GM19324 (cell line): ENCODE measurements around the gene AQP5.

Experiments
- ATAC-seq: cut with Tn5 transposase; IDR thresholded peaks from one replicate; pipeline ENCODE4 v1.9.1; 2021; ENCODE audit warnings: mild to moderate bottlenecking, moderate library complexity; ENCODE audit not compliant: unreplicated experiment, low FRiP score

The AQP5 gene

DNA sequence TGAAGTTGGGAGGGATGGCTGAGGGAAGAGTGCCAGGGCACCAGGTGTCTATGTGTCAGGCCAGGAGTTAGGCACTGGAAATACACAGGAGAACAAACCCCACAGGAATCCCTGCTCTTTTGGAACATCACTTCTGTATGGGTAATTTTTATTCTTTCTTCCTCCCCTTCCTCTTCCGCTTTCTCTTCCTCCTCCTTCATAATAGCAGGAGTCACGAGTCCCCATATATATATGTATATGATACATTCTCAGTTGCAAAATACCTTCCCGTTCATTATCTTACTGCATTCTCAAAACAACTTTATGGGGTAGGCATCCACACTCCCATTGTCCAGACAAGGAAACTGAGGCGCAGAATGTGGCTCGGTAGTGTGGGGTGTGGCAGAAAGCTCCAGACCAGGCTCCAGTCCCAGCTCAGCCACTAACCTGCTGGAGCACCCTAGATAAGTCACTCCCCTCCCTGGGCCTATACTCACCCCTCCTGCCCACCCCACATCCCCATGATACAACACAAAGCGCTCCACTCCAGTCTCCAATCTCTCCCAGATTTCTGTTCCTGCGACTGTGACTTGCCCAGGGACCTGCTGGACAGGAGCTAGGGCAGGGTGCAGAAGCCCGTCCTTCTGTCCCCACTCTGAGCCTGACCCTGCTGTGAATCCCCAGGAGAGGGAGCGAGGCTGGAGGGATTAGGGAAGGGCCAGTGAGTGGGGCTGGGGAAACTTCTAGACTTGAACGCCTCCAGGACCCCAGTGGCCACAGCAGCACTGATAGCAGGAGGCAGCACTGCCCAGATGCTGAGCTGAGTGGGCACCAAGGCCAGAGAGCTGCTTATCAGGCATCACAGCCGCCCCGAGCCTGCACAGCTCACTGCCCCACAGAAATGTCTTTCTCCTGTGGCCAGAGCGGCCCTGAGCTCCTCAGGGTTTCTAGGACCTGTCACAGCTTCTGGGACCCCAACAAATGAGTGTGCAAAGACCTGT, 12.5 kb upstream of the AQP5 start:
- no peak for ATAC-seq

DNA sequence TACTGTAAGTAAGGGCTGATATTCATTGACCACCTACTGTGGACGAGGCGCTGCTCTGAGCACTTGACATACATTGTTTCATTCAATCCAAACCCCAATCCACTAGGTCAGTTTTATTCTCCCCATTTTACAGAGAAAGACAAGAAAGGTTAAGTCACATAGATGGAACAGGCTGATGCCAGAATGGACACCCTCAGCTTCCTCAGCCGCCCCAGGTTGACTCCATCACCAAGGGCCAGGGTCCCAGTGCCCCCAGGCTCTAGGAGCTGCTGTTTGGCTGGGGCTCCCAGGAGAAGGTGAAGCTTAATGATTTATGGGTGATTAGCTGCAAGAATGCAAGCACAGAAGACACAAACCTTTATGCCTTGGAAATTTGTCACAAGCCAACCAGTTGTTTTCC, 11.8 kb upstream of the AQP5 start:
- ATAC-seq = no peak

DNA sequence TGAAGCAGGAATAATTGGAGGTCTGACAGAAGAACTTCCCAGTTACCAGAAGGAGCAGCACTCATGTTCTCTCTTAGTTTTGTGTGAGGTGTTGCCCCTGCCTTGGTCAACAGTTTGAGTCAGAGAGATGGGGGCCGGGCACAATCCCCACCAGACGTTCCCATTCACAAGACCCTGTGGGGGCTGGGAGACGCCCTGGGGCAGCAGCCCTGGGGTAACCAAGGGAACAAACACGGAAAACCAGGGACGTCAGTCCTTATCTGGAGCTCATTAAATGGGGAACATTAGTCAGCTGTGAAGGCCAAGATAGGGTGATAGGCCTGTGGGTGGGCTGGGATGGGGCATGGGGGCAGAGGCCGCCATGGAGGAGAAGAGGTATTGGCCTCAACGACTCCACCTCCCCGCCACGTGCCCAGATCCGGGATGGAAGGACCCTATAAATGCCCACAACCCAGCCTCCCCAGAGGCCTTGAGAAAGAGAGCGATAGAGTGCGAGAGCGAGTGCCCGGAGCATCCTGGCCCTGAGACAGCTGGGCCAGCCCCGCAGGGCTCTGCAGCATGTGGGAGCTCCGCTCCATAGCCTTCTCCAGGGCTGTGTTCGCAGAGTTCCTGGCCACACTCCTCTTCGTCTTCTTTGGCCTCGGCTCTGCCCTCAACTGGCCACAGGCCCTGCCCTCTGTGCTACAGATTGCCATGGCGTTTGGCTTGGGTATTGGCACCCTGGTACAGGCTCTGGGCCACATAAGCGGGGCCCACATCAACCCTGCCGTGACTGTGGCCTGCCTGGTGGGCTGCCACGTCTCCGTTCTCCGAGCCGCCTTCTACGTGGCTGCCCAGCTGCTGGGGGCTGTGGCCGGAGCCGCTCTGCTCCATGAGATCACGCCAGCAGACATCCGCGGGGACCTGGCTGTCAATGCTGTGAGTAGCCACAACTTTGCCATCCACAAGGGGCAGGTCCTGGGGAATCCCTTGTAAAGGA, 11.1 kb upstream of the AQP5 start, which contains the start of gene AQP2:
TSS of gene AQP2 (plus strand) at position 465 of the 979 bp plus-strand sequence. CDS start at position 559, 94 bp downstream.
- no peak for ATAC-seq

DNA sequence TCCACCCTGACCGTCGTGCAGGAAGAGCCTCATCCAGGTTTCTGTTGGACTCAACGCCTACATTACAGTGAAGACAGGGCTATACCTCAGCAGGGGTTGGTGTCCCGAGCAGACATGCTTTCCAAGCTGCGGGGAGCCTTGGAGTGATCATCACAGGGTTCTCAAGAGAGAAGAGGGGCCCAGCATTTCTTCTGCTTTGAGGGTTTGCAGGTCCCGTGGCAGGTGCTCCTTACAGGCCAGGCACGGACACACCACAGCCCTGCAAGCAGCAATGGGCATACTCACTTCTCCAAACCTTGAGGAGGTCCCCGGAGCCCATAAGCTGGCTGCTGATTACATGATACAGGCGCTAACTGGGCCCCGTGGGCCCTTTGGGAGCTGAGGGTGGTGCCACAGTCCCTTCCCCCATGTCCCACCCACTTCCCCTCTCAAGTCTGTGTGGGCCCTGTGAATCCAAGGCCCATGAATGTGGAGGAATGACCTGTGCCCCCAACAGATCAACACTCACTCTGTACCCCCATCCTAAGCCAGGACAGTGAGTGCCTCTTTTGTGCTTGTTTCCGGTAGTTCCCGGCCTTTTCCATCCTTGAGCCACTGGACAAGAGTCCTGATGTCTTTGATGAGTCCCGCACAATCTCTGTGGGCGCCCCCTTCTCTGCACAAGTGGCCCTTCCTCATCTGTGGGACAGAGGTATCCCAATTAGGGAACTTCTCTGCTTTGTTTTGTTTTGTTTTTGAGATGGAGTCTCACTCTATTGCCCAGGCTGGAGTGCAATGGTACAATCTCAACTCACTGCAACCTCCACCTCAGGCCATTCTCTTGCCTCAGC, 10.0 kb upstream of the AQP5 start:
- ATAC-seq = no peak

DNA sequence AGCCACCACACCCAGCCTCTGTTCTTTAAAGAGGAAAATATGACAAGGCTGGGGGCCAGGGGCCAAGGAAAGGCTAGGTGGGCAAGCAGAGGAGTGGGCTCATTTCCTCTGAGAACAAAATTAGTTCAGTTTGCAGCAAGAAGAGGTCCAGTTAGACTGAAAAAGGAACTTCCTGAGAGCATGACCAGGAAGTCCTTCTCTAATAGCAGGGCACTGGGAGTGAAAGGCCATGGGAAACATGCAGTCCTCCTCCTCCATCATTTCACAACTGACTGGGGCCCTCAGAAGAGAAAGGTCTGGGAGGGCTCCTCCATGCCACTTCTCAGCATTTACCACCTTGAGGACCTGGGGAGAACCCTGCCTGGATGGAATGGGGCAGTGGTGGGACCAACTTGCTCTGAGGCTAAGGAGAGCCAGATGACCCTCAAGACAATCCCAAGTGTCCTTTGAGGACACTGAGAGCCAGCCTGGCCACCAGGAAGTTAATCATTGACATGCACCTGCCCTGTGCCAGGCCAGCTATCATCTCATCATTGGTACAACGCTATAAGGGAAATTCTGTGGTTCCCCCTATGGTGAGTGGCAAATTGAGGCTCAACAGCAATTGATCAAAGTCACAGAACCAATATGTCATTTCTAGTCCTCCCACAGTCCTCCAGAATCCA, 9.1 kb upstream of the AQP5 start:
- no peak for ATAC-seq

DNA sequence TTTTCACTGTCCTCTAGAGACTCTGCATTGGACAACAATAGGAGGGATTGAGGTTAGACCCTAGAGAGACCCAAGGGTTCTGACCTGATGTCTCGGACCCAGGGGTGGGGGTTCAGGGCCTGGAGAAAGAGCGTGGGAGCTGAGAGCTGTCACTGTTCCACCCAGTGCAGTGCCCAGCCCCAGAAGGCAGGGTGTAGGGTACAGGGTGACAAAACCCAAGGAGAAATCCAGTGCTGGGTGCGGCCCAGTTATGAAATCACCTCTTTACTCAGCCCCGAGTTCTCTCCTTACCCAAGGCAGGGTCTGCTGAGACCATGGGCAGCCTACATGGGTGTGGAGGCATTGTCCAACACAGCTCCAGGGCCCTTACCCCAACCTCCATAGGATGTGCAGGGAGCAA, 8.5 kb upstream of the AQP5 start:
- ATAC-seq = no peak

DNA sequence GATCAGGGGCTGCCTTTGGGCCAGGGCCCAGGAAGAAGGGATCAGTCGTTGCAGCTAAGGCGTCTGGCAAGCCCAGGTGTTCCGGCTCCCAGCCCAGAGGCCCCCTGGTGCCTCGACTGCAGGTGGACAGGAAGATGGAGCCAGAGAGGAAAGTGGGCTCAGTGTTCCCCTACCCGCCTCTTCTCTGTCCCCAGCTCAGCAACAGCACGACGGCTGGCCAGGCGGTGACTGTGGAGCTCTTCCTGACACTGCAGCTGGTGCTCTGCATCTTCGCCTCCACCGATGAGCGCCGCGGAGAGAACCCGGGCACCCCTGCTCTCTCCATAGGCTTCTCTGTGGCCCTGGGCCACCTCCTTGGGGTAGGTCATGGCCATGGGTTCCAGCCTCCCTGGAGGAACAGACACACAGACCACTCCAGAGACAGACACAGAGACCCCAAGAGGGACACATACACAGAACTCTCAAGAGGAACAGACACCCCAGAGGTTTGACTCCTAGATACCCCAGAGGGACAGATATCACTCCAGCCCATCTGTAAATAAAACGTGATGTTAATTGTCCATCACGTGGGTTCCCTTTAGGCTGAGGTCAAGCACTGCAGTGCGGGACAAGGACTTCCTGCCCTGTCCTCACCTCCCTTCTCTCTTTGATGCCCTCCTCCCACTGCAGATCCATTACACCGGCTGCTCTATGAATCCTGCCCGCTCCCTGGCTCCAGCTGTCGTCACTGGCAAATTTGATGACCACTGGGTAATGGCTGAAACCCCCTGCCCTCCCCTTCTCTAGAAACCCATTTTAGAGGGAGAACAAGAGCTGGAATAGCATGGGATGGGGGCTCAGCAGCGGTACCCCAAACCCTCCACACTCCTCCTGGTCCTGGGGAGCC, 7.5 kb upstream of the AQP5 start:
- no peak for ATAC-seq

DNA sequence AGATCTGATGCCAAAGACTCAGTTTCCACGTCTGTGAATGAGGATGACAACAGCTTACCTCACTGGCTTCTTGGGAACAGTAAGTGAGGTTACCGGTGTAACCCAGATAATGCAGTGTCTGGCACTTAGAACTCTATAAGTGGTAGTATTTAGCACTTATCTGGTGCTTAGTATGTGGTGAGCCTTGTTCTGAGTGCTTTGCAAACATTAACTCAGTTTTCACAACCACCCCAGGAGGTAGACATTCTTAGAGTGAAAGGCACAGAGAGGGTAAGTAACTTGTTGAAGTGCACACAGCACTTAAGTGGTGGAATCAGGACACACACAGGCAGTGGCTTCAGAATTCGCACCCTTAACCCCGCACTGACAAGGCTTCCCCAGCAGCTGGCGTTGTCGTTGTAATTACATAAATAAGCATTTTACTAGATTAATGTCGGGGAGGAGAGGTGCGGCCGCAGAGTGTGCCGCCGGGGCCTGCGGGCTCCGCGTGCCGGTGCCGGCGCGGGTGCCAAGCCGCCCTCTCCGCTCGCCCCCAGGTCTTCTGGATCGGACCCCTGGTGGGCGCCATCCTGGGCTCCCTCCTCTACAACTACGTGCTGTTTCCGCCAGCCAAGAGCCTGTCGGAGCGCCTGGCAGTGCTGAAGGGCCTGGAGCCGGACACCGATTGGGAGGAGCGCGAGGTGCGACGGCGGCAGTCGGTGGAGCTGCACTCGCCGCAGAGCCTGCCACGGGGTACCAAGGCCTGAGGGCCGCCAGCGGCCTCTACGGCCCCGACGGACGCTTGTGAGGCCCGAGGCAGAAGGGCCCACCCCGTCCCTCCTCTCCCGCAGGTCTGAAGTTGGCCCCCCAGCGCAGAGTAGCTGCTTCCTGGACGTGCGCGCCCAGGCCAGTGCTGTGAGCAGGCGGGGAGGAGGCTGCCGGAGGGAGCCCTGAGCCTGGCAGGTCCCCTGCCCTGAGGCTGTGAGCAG, 6.5 kb upstream of the AQP5 start:
- no peak for ATAC-seq

DNA sequence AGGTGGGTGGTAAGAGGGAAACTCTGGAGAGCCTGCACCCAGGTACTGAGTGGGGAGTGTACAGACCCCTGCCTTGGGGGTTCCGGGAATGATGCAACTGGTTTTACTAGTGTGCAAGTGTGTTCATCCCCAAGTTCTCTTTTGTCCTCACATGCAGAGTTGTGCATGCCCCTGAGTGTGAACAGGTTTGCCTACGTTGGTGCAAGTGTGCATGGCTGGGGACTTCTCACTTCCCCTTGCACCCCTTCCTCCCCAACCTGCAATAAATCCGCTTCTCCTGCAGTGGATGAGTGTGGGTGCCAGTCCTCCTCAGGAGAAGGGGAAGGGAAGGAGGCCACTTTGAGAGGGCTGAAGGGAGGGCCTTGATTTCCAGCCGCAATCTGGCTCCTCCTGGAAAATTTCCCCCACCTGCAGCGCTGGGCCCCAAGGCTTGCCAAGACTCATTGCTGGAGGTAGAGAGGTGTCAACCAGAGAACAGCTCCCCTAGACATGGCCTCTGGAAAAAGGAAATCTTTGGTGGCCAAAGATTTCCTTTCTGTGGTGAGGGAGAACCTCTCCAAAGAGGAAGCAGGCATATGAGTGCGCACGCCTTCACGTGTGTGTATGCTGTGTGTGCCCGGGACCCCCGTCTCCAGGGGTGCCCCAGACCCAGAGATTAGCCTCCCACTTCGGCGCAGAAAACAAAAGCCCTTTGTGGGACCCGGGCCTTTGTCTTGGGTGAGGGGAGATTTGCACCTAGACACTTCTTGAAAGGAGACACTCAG, 5.6 kb upstream of the AQP5 start:
- ATAC-seq = no peak

DNA sequence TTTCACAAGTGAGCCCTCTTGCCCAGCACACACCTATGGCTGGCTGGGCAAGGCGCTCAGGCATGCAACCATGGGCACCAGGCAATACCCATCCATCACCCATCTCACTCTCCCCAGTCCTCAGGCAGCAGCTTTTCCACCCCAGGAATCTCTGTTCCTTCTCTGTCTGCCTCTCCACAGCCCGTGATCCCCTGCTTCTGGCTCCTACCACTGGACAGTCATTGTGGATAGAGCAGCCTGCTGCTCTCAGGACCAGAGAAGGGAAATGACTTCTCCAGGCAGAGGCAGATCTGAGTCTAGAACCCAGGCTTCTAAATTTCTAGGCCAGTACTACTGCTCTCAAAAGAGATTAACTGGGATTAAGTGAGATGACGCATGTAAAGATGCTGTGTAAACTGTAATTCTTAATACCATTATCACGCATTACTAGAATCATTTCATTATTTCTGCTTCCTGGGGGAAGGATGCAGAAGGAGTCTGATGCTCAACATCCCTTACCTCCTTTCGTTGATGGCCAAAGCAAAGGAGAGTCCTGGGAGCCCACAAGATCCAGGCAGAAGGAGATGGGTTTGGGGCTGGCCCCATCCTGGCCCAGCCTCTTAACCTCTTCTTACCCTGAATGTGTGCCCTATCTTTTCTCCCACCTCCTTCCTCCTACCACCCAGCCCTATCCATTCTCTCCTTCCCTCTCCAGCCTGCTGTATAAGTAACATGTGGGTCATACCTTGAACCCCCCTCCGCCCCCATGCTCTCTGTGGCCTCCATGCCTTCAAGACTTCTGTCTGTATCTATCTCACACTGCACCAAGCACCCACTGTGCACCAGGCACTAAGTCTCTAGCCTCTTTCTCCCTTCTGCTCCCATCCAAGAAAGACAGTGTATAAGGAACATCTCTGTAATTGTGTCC, 4.8 kb upstream of the AQP5 start:
- no peak for ATAC-seq

DNA sequence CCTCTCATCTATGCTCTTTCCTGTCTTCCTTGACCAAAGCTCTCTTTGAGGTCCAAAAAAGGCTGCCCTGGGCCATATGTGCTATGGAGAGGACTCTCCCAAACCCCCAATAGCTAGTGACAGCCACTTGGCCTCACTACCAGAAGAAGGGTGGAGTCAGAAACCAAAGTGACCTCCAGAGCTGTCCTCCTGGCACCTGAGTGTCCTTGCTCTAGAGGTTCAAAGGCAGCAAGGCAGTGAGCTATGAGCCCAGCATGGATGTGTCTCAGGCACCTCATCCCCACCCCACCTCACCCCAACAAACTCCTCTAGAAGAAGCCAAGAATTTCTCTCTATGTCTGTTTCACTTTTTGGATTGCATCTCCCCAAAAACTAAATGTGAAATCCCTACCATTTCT, 4.1 kb upstream of the AQP5 start:
- no peak for ATAC-seq

DNA sequence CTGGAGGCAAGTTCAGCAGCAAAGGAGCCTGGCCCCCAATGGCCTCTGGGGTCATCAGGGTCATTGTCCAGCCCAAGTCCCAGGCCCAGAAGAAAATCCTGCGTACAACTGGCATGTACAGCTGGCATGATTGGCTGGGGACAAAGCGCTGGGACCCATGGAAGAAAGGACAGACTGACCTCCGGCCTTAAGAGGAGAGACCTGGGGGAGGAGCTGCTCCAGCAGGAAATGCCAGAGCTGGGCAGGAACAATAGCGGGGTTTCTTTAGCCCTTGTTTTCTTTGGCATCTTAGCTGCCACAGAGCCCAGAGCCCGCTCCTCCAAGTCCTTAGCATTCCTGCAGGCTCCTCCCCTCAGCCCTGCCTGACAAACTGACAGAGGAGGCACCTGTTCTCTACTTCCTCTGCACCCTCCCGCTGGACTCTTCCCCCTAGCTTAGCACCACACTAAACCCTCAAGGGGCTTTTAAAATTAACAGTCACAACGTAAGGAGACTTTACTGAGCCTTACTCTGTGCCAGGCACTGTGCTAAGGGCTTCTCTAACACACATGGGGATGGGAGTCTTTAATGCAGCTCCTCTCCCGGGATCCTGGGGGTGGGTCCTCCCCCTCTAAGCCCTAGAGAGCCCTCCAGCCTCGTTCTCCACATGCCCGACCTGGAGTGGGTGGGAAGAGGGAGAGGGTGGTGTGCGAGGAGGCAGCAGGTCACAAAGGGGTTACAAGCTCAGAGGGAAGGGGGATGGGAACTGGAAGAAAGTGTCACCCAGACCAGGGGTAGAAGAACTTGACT, 1.8 kb upstream of the AQP5 start:
- ATAC-seq = no peak

DNA sequence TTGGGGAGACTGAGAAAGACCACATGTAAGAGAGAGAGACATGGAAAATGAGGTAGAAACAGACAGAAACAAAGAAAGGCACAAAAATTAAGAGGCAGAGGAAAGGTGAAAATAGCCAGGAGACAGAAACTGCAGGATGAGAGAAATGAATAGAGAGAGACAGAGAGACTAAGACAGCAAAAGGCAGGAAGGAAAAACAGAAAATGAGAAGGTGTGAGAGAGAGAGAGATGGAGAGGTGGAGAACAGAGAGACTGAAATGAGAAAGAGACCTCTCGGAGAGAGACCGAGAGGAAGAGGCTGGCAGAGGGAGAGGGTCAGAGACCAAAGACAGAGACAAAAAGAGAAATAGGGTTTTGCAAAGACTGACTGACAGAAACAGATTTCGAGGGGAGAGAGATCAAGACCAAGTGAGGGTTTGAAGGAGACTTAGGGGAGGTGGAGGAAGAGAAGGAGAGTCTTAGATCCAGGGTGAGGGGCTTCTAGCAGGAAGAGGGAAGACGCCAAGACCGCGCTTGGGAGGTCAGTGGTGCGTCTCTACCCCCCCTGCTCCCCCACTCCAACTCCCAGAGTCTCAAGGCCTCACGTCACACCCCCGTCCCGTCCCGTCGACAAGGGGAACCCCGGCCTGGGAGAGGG, 1.1 kb upstream of the AQP5 start:
- ATAC-seq = no peak

DNA sequence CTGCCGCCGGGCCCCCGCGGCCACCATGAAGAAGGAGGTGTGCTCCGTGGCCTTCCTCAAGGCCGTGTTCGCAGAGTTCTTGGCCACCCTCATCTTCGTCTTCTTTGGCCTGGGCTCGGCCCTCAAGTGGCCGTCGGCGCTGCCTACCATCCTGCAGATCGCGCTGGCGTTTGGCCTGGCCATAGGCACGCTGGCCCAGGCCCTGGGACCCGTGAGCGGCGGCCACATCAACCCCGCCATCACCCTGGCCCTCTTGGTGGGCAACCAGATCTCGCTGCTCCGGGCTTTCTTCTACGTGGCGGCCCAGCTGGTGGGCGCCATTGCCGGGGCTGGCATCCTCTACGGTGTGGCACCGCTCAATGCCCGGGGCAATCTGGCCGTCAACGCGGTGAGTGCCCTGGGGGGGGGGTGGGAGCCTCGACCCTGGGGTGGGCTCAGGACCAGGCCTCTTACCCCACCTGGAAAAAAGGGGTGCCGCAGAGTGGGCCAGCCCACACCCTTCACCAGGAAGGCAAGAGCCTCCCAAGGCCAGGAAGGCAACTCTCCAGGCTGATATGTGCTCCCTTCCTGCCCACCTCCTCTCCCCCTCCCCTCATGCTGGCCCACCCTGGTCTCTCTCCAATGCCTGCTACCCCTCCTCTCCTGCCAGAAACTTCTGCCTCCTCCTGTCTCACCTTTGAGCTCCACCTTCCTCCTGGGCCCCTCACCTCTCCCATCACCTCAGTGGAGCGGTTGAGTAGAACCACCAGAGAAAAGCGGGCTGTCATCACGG, 507 bp downstream of the AQP5 start:
- ATAC-seq = no peak
